Activated CD4-positive, alpha-beta T cell treated with anti-CD3 and anti-CD28 coated beads for 4 hours (primary cell): Measurements from ENCODE around the gene TNFRSF4.
"Not testable (repeated sequence)": the region's sequence is repeated elsewhere in the genome, so short reads cannot be mapped to it uniquely, and the experiment has no call there.

Source experiments
- DNase-seq, 2 donors: peaks; one replicate each; pipeline ENCODE4 v3.0.0-alpha.2; 2020

Gene TNFRSF4

DNA sequence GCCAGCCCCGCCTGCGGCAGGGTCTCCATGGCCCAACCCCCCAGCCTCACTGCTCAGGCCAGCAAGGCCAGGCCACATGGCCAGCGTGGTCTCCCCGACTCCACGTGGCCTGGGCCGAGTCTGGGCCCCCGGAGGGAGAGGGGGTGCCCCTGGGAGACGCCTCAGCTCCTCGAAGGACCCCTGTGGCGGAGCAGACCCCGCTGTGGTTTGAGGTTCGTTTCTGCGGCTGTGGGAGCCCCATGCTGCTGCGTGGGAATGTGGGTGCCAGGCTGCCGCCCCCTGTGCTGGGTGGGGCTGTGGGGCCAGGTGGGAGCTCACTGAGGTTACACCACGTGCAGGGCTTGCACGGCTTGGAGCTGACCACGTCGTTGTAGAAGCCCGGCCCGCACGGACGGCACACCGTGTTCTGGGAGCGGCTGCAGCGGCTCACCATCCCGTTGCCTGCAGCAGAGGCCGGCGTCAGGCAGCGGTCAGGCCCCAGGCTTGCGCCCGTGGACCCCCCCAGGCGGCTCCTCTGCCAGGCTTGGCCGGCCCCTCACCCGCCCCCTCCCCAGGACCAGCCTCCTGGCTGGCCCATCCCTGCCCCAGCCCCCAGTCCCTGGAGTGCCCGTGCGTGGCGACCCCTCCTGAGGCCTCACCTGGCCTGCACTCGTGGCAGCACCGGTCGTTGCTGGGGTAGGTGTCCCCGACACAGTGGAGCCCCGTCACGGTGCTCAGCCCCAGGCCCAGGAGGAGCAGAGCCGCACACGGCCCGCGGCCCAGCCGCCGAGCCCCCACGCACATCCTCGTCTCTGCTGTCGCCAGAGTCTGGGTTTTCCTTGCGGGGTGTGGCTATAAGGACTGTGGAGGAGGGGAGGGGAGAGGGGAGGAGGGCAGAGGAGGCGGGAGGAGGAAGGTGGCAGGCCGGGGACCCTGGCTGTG lies at the start of gene TNFRSF4:
Gene TNFRSF4 (minus strand): TSS at position 809 of the 921 bp plus-strand sequence. CDS start 26 bp downstream, at position 783.
- peak; percentile 70 to 75 for DNase-seq

DNA sequence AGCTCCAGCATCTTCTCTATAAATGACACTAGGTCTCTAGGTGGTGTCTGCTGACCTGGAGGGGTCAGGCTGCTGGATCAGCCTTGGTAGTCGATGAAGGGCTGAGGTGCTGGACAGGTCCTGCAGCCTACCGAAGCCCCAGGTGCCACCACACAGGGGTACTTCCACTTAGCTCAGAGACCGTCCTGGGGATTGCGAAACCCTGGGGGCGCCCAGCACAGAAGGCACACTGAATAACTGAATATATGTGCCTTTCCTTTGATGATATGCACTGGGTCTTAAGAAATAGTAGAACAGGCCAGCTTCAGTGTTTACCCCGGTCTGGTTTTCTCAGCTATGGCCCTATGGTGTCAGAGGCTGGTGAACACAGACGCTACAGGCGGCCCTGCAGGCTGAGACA lies 48.8 kb upstream of the TNFRSF4 start:
- no peak for DNase-seq

DNA sequence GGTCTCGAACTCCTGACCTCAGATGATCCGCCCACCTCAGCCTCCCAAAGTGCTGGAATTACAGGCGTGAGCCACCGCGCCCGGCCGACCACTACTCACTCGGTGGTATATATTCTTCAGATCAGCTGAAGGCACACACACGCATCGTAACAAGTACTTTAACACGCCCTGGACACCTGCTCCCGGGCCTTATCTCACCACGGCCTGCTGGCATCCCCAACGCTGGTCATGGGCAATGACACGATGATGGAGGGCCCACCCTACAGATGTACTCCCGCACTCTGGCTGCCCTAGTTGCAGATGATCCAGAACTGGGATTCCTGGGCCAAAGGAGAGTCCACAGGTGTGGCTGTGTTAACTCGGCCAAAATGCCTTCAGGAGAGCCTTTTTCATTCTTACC lies 48.1 kb upstream of the TNFRSF4 start:
- DNase-seq: no peak

DNA sequence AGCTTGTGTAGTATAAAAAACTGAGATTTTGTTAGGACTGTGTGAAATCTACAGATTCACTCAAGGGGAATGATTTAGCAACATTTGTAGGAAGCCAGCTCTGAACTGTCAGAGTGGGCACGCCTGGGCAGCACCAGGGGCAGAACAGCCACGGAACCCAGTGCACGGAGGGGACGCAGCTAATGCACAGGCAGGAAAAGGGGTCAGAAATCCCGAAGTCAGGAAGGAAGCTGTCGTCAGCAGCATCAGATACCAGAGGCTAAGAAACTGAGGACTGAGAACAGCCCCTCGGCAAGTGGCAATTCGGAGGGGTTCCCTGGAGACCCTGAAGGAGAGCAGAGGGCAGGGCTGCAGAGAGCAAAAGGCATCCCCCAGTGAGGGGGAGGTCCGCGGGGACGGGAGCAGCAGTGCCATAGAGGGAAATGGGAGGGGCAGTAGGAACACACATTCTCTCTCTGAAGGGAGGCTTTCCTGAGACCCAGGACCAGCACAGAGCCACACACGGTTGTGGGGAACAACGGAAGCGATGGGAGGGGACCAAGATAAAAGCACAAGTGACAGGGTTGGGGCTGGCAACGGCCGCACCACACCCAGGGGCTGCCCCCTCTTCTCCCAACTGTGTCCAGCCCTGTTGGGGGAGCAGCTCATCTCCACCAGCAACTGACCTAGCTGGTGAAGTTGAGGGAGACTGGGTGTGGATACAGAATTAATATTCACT lies 47.0 kb upstream of the TNFRSF4 start:
- no peak for DNase-seq

DNA sequence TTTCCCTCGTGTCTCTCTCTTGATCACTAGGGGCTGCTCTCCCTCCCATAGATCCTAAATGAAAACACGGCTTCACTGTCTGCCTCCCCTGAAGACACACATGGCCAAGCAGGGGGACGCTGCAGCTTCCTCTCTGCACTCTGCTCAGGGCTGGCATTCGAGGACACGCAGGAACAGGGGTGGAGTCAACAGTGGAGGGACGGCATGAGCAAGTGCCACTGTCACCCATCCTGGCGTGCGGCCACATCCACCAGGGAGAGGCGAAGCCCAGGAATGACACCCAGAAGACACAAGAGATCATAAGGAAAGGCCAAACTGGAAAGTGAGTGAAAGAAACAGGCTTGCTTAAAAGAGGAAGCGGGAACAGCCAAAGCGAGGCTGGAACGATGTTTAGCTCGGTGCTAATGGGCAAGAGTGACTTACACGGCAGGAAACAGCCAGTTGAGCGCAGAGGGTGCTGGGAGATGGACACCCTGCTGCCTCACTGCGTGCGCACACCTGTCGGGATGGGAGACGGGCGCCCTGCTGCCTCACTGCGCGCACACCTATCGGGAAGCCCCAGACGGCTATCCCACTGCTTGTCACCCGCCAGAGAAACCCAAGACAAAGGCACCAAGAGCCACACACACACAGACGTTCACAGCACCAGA lies 46.1 kb upstream of the TNFRSF4 start:
- DNase-seq: no peak

DNA sequence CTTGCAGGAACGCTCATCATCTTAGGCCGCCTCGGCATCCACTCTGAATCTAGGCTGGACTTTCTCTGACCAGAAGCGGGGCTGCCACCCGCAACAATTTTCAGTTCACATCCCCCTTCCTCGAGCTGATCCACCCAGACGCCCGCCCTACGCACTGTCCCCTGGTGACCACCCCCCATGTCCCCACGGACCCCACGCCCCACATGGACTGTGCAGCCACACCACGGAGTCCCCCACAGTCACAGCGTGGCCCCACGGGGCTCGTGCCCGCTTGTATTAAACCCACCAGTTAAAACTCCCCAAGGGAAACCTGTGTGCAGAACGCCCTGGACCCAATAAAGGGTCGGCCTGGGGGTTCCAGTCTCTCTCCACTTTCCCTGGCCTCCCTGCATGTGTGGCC lies 45.6 kb upstream of the TNFRSF4 start:
- DNase-seq: no peak

DNA sequence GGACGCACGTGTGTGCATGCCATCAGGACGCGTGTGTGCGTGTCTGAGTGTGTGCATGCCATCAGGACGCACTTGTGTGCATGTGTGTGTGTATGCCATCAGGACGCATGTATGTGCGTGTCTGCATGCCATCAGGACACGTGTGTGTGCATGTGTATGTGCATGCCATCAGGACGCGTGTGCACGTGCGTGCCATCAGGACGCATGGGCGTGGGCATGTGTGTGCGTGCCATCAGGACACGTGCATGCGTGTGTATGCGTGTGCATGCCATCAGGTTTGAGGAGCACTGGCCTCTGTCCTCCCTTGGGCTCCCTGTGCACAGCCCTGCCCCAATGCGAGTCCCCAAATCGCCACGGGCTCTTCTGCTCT lies 45.2 kb upstream of the TNFRSF4 start:
- DNase-seq: no peak

DNA sequence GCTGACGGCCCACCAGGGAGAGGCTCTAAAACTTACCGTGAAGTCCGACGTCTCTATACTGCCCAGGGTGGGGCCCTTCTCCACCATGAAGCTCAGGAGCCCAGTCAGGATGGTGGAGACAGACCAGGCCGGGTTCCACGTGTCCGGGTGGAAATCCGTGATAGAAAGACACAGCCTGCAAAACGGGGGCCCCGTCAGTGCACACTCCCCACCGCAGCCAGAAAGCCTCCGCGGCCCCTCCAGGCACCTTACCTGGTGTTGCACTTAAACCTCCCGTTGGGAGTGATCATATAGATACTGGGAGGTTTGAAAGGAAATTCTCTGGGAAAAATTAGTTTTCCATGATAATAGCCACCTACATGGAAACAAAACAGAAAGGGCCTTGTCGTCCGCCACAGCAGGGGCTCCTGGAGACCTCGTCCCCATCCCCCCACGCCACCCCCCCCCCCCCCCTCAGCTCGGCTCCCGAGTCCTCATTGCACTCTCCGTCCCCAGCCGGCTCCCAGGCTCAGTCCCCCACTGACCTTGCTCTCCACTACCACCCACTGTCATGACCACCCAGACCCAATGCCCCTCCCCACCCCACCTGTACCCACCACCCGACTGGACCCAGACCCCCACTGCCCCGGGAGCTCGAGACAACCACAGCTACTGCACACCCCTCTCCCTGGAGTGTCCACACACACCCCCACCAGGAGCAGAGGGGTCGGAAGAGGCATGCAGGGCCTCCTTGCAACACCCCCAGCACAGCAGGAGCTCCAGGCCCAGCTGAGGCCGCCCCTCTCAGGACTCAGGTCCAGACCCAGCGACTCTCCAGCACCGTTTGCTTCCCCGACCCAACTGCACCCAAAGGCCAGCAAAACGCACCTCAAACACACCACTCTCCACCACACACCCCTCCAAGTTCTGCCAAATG lies 43.3 kb upstream of the TNFRSF4 start:
- no peak for DNase-seq

DNA sequence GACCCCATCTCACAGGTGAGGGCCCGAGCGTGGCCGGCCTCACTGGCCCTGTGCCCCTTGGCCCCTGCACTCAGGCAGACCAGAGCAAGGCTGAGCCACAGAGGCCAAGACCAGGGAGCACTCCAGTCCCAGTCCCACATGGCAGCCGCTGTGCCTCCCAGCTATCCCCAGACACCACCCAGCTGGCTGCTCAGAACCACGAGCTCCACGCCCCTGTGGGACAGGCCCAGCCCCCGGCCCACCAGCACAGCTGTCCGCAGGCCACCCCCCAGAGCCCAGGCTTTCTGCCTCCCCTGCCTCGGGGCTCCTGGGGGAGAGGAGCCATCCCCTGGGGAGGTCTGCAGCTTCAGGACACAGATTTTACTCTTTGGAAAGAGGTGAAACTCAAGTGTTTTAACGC lies 41.7 kb upstream of the TNFRSF4 start:
- no peak for DNase-seq

DNA sequence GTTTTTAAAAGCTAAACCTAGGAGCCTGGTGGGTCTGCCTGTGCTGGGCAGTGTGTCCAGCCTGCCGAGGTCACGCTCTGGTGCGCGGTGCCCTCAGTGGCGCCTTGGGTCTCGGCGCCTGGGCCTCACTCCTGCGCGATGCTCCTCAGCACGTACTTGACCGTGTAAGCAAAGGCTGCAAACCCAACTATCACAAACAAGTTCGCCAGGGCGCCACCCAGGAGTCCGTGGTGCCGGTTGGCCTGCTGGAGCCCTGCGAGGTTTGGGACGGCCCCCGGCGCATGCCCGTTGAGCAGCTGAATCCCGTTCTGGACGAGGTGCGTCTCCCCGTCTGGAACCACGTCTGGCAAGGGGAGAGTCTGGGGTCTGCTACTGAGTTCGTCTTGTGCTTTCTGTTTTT lies 41.1 kb upstream of the TNFRSF4 start:
- DNase-seq: no peak

DNA sequence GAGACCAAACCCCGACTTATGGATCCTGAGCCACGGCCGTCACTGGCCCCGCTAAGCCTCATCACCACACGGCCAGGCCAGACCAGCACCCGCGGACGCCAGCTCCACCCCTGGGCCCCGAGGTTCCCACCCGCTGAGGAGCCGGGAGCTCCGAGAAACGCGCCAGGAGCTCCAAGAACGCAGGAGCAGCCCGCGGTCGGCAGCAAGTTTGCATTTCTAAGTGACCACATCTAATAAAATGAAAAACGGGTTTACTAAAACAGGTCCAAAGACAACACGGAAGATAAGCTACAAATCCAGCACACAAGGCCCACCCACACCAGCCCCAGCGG lies 40.7 kb upstream of the TNFRSF4 start:
- no peak for DNase-seq

DNA sequence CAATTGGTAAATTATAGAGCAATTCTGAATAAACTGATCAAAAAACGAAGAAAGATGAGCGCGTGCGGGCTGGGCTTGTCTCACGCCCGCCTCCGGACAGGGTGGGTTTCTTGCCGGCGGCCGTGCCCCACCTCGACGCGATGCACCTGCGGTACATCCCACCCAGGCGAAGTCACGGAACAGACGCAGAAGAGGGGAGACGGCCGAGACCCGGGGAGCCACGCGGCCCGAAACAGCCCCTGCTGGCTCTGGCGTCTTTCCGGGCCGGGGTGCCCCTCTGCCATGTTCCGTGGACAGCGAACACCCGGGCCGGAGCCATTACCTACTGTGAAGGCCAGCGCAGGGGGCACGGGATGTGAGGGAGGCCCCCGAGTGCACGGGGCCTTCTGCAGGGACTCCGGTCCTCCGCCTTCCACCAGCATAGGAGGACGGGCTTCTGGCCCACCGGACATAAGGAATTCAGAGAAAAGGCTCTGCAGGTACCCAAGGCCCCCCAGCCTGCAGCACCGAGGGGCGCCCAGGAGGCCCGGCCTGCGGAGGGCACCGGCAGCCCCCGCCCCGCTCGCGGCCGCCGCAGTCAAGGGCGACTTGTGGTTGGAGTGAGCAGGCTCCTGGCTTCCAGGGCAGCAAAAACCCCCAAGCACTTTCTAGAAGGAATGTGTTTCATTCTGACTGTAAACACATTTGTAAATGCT lies 40.2 kb upstream of the TNFRSF4 start:
- no peak for DNase-seq

DNA sequence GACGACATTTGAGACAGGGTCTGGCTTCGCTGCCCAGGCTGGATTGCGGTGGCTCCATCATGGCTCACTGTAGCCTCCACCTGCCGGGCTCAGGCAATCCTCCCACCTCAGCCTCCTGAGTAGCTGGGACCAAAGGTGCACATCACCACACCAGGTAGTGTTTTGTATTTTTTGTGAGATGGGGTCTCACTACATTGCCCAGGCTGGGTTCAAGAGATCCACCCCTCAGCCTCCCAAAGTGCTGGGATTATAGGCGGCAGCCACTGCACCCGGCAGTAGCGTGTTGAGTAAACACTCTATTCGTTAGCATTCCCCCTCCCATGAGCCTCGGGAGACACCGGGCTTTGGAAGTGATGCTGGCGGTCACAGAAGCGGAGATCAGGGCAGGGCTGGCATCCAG lies 39.4 kb upstream of the TNFRSF4 start:
- DNase-seq: no peak

DNA sequence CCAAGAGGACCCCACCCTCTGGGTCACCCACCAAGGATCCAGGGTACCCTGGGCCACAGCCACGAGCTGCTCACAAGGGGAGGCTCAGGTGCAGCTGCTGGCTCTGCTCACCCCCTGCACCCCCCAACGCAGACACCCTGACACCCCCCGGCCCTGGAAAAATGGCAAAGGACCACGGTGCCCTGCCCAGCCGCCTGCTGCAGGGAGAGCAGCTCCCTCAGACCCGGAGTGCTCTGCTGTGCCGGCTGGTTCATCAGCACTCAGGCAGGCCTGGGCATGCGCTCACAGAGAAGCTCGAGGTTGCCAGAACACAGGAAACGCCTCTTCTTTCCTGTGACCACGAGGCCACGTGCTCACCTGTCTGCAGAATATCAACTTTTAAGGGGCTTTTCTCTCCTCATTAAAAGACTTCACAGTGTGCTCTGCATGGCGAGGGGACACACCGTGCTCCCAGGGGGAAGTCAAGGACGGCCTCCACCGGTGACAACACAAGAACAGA lies 36.9 kb upstream of the TNFRSF4 start:
- peak; percentile 71 to 74 for DNase-seq

DNA sequence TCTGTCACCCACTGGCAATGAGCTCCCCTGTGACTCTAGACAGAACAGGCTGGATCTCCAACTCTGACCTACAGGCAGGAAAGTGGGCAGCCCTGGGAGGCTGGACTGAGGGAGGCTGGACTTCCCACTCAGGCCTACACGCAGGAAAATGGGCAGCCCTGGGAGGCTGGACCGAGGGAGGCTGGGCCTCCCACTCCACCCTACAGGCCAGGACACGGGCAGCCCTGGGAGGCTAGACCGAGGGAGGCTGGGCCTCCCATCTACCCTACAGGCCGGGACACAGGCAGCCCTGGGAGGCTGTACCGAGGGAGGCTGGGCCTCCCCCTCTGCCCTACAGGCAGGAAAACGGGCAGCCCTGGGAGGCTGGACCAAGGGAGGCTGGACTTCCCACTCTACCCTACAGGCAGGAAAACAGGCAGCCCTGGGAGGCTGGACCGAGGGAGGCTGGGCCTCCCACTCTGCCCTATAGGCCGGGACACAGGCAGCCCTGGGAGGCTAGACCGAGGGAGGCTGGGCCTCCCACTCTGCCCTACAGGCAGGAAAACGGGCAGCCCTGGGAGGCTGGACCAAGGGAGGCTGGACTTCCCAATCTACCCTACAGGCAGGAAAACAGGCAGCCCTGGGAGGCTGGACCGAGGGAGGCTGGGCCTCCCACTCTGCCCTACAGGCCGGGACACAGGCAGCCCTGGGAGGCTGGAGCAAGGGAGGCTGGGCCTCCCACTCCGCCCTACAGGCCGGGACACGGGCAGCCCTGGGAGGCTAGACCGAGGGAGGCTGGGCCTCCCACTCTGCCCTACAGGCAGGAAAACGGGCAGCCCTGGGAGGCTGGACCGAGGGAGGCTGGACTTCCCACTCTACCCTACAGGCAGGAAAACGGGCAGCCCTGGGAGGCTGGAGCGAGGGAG lies 34.3 kb upstream of the TNFRSF4 start:
- not testable (repeated sequence) for DNase-seq

DNA sequence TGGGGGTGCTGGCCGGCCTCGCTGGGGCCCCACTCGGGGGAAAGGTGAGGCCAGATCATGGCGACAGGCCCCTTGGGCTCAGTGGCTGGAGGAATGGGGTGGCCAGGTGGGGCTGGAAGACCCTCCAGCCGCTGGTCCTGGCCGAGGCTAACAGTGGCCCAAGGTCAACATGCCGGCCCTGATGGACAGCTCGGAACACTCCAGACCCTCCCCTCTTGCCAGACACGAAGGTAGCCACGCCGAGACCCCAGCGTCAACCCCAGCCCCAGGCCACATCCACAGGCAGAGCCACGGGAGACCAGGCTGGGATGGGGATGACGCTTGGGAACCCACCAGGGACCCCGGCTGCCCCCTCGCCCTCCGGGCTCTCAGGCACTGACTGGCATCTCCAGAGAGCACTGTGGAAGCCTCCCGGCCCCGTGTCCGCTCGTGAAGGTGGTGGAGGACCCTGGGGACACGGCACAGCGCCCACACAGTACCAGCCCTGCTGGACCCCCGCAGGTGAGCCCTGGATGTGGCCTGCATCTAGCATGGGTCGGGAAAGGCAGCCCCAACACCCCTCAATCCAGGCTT lies 33.5 kb upstream of the TNFRSF4 start:
- DNase-seq: no peak

DNA sequence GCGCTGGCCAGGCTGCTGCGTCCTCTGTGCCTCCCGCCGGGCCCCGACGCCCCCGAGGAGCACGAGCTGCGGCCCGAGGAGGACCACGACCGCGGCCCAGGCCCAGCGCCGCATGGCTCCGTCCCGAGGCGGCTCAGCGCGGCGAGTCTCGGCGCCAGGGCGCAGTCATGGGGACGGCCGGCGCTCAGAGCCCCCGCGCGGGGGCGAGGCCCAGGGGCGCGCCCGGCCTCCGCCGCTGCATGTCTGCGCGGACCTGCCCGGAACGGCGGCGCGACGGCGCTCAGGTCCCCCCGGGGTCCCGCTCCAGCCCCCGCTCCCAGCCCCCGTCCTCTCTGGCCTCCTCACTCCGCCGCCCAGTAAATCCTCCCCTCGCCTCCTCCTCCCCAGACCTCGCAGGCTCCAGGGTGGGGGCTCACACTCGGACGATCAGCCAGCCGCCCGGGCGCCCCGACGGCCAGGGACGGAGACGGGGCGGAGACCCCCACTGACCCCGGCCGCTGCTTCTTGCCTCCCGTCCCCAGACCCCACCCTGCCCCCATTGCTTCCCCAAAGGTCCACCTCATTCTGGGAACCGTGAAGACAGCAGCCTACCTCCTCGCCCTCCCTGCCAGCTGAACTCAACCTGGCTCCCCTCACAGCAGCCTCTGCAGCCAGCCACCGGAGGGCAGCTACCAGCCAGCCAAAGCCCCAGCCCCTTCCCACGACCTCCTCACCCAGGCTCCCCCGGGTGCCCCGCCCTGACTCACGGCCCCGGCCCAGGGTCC lies 32.8 kb upstream of the TNFRSF4 start, which contains the start of gene C1QTNF12:
Gene C1QTNF12 (minus strand): TSS at position 146 of the 764 bp plus-strand sequence. CDS start 32 bp downstream, at position 114.
- DNase-seq: no peak

DNA sequence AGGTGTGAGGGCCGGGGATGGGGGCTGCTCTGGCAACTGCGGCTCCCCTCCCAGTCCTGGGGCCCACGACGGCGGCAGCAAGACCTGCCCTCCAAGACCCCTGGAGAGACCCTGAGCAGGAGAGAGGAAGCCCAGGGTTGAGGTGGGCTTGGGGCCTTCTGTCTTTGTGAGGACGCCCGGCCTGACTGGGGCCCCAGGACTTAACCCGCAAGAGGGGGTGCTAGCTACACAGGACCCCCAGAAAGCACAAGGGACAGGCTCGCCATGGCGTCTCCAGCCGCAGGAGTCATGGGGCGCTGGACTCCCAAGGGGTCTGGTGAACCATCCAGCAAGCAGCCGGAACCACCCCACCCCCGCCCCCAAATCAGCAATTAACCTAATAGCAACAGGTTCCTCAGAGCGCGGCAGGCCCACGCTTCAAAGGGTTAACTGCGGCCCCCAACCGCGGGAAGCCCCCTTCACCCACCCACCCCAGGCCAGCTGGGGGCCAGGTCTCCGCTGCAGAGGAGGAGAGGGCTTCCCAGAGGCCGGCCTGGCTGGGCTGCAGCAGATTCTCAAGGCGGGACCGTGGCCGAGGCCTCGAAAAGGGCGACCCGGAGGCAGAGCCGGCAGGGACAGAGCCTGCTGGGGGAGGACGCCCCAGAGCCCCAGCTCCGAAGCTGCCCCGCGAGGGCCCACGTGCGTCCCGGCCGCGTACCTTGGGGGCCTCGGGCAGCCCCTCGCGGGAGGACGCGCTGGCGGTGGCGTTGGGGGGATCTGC lies 32.0 kb upstream of the TNFRSF4 start:
- DNase-seq: no peak
